Neural cell (in vitro differentiated cells): Measurements from ENCODE around the gene NEUROD4. TPM values are rescaled to one million over a fixed set of nuclear protein-coding genes. Genes with fewer than 3 reads are reported as not detected.

Source experiments
- H2AFZ ChIP-seq: fragments of 200-600, 300-800 bp; sonication (generic), shearing (Covaris generic); 2 replicates; pipeline ENCODE4 v1.6.0; 2014; ENCODE audit warnings: low read depth, mild to moderate bottlenecking, antibody characterized with exemption, low read length, moderate library complexity
- H3F3A ChIP-seq: fragments of 200-600 bp; shearing (Covaris generic); 2 replicates; pipeline ENCODE4 v1.6.1; 2016; ENCODE audit warnings: mild to moderate bottlenecking, moderate library complexity, mixed read lengths, antibody characterized with exemption, low read length; ENCODE audit not compliant: insufficient read depth, poor library complexity, severe bottlenecking
- H3K27ac ChIP-seq: fragments of 200-600, 300-800 bp; sonication (generic), shearing (Covaris generic); 2 replicates; pipeline ENCODE4 v1.5.1; 2014; ENCODE audit warnings: mild to moderate bottlenecking, low read length, moderate library complexity
- H3K27me3 ChIP-seq: fragments of 300-800, 200-600 bp; sonication (generic), shearing (Covaris generic); 2 replicates; pipeline ENCODE4 v1.6.0; 2014; ENCODE audit warnings: mild to moderate bottlenecking, low read depth, low read length, moderate library complexity; ENCODE audit not compliant: insufficient read depth
- H3K36me3 ChIP-seq: fragments of 300-800, 200-600 bp; sonication (generic), shearing (Covaris generic); 2 replicates; pipeline ENCODE4 v1.5.1; 2014; ENCODE audit warnings: mild to moderate bottlenecking, antibody characterized with exemption, low read length, moderate library complexity; ENCODE audit not compliant: insufficient read depth
- H3K4me2 ChIP-seq: fragments of 300-800, 200-600 bp; sonication (generic), shearing (Covaris generic); 2 replicates; pipeline ENCODE4 v1.6.0; 2014; ENCODE audit warnings: mild to moderate bottlenecking, low read length
- H3K4me3 ChIP-seq: fragments of 300-800, 200-600 bp; sonication (generic), shearing (Covaris generic); 2 replicates; pipeline ENCODE4 v1.5.1; 2014; ENCODE audit warnings: mild to moderate bottlenecking, low read length, moderate library complexity
- H3K79me2 ChIP-seq: fragments of 200-600 bp; shearing (Covaris generic); replicated peaks from 2 replicates; pipeline ENCODE4 v1.6.0; 2014; ENCODE audit warnings: mild to moderate bottlenecking, low read length, moderate library complexity; ENCODE audit not compliant: insufficient read depth
- H3K9ac ChIP-seq: fragments of 300-800, 200-600 bp; sonication (generic), shearing (Covaris generic); 2 replicates; pipeline ENCODE4 v1.6.1; 2016; ENCODE audit warnings: mild to moderate bottlenecking, low read length, mixed read lengths
- H3K9me2 ChIP-seq: fragments of 200-600 bp; shearing (Covaris generic); 2 replicates; pipeline ENCODE4 v1.6.1; 2016; ENCODE audit warnings: mild to moderate bottlenecking, low read length, mixed read lengths; ENCODE audit not compliant: insufficient read depth
- H3K9me3 ChIP-seq: fragments of 200-600, 300-800 bp; sonication (generic), shearing (Covaris generic); 2 replicates; pipeline ENCODE4 v1.6.1; 2016; ENCODE audit warnings: mild to moderate bottlenecking, mixed run types, low read length, moderate library complexity, mixed read lengths
- H4K20me1 ChIP-seq: fragments of 200-600 bp; shearing (Covaris generic); 2 replicates; pipeline ENCODE4 v1.6.1; 2016; ENCODE audit warnings: mild to moderate bottlenecking, mixed run types; ENCODE audit not compliant: insufficient read depth
- EP300 ChIP-seq: fragments of 450-650 bp; conservative IDR thresholded peaks from 2 replicates; pipeline ENCODE4 v1.6.1; 2014; ENCODE audit warnings: antibody characterized with exemption, mild to moderate bottlenecking, moderate library complexity; ENCODE audit not compliant: poor library complexity, severe bottlenecking
- EZH2 ChIP-seq: fragments of 200-600, 300-800 bp; shearing (Covaris generic), sonication (generic); IDR thresholded peaks from 2 replicates; pipeline ENCODE4 v1.6.1; 2014; ENCODE audit warnings: antibody characterized with exemption, low read length, borderline replicate concordance, mild to moderate bottlenecking; ENCODE audit not compliant: insufficient read depth, poor library complexity, severe bottlenecking
- MXI1 ChIP-seq: fragments of 450-650 bp; conservative IDR thresholded peaks from 2 replicates; pipeline ENCODE4 v1.6.1; 2014; ENCODE audit warnings: antibody characterized with exemption, mild to moderate bottlenecking; ENCODE audit not compliant: poor library complexity, severe bottlenecking
- POLR2AphosphoS5 ChIP-seq: IDR thresholded peaks from 2 replicates; pipeline ENCODE4 v1.6.1; 2012
- RAD21 ChIP-seq: fragments of 450-650 bp; conservative IDR thresholded peaks from 2 replicates; pipeline ENCODE4 v1.6.1; 2014; ENCODE audit warnings: antibody characterized with exemption, mild to moderate bottlenecking, moderate library complexity
- SMC3 ChIP-seq: fragments of 450-650 bp; conservative IDR thresholded peaks from 2 replicates; pipeline ENCODE4 v1.6.1; 2014; ENCODE audit warnings: antibody characterized with exemption, mild to moderate bottlenecking, moderate library complexity; ENCODE audit not compliant: poor library complexity
- TAF1 ChIP-seq: IDR thresholded peaks from 2 replicates; pipeline ENCODE4 v1.6.1; 2012; ENCODE audit warnings: low read depth
- polyA plus RNA-seq: library from polyadenylated mRNA; depleted of rRNA; stranded (reverse); fragments of >200 nt; gene quantifications from 2 replicates; pipeline ENCODE4 v1.2.3, GENCODE V29; 2014
- TF ChIP-seq, protein P1 (sequence below): IDR thresholded peaks from 2 replicates; pipeline ENCODE4 v1.6.1; 2012; ENCODE audit warnings: borderline replicate concordance
- TF ChIP-seq, protein P2 (sequence below): fragments of 450-650 bp; IDR thresholded peaks from 2 replicates; pipeline ENCODE4 v1.5.1; 2014; ENCODE audit warnings: antibody characterized with exemption, mild to moderate bottlenecking, moderate library complexity; ENCODE audit not compliant: poor library complexity, severe bottlenecking

NEUROD4 gene
- polyA plus RNA-seq, 1 donor from 2014 or later: not detected

DNA sequence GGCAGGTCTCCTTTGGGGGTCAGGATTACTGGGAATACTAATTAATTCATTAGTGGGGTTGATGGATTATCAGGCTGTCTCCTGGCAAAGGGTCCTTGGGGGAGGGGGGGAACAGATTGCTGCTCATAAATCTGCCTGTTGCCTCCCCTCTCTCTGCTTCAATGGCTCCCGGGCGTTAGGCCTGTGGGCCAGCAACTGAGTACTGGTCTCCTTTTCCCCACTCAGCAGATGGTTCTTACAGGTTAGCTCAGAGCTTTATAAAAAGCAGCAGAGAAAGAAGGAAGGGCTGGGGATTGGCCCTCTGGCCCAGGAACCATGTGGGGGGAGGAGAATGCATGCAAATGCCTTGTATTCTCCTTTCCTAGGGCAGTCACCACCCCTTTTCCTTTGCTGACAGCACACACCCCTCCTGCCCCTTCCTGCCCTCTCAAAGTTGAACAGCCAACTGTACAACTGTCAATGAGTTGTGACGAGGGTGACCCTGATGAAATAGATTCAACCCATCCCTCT lies 2.3 kb upstream of the NEUROD4 start:
- Histone ChIP-seq H3F3A (no peaks in the 10 kb centered on the region), H3K27me3 (peaks cover 17% of the 10 kb centered on the region), H3K9me3 (no peaks in the 10 kb centered on the region), H3K9me2 (no peaks in the 10 kb centered on the region), H4K20me1 (no peaks in the 10 kb centered on the region), H3K27ac (no peak overlapping the region), H2AFZ (no peak overlapping the region), H3K4me2 (no peak overlapping the region), H3K9ac (no peak overlapping the region), H3K79me2 (no peaks in the 10 kb centered on the region), H3K4me3 (no peak overlapping the region), H3K36me3 (no peaks in the 10 kb centered on the region)
- TF ChIP-seq, protein P1, sequence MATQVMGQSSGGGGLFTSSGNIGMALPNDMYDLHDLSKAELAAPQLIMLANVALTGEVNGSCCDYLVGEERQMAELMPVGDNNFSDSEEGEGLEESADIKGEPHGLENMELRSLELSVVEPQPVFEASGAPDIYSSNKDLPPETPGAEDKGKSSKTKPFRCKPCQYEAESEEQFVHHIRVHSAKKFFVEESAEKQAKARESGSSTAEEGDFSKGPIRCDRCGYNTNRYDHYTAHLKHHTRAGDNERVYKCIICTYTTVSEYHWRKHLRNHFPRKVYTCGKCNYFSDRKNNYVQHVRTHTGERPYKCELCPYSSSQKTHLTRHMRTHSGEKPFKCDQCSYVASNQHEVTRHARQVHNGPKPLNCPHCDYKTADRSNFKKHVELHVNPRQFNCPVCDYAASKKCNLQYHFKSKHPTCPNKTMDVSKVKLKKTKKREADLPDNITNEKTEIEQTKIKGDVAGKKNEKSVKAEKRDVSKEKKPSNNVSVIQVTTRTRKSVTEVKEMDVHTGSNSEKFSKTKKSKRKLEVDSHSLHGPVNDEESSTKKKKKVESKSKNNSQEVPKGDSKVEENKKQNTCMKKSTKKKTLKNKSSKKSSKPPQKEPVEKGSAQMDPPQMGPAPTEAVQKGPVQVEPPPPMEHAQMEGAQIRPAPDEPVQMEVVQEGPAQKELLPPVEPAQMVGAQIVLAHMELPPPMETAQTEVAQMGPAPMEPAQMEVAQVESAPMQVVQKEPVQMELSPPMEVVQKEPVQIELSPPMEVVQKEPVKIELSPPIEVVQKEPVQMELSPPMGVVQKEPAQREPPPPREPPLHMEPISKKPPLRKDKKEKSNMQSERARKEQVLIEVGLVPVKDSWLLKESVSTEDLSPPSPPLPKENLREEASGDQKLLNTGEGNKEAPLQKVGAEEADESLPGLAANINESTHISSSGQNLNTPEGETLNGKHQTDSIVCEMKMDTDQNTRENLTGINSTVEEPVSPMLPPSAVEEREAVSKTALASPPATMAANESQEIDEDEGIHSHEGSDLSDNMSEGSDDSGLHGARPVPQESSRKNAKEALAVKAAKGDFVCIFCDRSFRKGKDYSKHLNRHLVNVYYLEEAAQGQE: no peak

DNA sequence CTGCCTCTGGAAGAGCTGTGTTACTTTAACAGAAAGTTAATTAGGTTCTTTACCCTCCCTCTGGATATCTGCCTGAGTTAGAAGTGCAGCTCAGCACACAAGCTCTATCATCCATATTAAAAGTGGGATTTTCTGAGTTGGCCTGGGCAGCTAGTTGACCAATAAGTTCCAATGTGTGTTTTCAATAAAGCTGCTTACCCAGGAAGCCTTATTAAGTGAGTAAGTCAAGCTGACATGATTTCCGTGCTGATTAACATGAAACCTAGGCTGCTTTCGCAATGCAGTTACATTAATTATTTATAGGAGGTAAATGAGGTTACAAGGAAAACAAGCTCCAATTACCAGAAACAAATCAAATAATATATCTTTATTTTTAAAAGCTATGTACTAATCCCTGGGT lies 4.8 kb downstream of the NEUROD4 start:
- Histone ChIP-seq H3K9me3 (no peaks in the 10 kb centered on the region), H3K9me2 (no peaks in the 10 kb centered on the region), H3K9ac (no peak overlapping the region), H3K4me3 (no peak overlapping the region), H3K27ac (no peak overlapping the region), H3F3A (no peaks in the 10 kb centered on the region), H2AFZ (no peak overlapping the region), H3K36me3 (no peaks in the 10 kb centered on the region), H4K20me1 (no peaks in the 10 kb centered on the region), H3K79me2 (no peaks in the 10 kb centered on the region), H3K27me3 (peaks cover 14% of the 10 kb centered on the region), H3K4me2 (no peak overlapping the region)
- TF ChIP-seq EP300 (no peak), RAD21 (no peak), MXI1 (no peak)

DNA sequence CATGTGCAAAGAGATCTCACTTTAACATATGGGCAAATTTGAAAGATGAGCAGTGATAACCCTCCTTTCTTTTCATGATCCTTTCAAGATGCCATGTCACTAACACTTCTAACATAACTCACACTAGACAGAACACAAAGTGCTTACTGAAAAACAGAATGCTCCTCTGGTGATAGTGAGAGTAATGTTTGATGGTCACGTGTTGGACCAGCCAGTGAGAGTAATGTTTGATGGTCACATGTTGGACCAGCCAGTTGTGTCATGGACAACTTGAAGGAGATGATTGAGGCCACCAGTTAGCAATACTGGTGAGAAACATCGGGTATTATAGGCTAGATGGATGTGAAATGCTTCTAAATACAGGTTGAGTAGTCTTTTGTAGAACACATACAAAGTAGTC lies 5.7 kb downstream of the NEUROD4 start:
- Histone ChIP-seq H3K9ac (no peak overlapping the region), H3K27me3 (peaks cover 5% of the 10 kb centered on the region), H3K36me3 (no peaks in the 10 kb centered on the region), H3K9me2 (no peaks in the 10 kb centered on the region), H3K79me2 (no peaks in the 10 kb centered on the region), H3K27ac (no peak overlapping the region), H3K4me3 (no peak overlapping the region), H3K9me3 (no peaks in the 10 kb centered on the region), H4K20me1 (no peaks in the 10 kb centered on the region), H3K4me2 (no peak overlapping the region), H3F3A (no peaks in the 10 kb centered on the region), H2AFZ (no peak overlapping the region)
- TF ChIP-seq MXI1 (no peak), RAD21 (no peak), POLR2AphosphoS5 (no peak), TAF1 (no peak), EZH2 (no peak), SMC3 (no peak), EP300 (no peak)
- TF ChIP-seq, protein P2, sequence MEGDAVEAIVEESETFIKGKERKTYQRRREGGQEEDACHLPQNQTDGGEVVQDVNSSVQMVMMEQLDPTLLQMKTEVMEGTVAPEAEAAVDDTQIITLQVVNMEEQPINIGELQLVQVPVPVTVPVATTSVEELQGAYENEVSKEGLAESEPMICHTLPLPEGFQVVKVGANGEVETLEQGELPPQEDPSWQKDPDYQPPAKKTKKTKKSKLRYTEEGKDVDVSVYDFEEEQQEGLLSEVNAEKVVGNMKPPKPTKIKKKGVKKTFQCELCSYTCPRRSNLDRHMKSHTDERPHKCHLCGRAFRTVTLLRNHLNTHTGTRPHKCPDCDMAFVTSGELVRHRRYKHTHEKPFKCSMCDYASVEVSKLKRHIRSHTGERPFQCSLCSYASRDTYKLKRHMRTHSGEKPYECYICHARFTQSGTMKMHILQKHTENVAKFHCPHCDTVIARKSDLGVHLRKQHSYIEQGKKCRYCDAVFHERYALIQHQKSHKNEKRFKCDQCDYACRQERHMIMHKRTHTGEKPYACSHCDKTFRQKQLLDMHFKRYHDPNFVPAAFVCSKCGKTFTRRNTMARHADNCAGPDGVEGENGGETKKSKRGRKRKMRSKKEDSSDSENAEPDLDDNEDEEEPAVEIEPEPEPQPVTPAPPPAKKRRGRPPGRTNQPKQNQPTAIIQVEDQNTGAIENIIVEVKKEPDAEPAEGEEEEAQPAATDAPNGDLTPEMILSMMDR: no peak
- TF ChIP-seq, protein P1: no peak
